NCI-H2171 treated with DMSO at 0.1 percent for 48 hours (cell line): ENCODE measurements around the gene TMEM59L.

ENCODE experiments used
- DNase-seq: peaks from one replicate; lab custom pipeline; 2025; lab: John Stamatoyannopoulos, UW

Gene TMEM59L

DNA sequence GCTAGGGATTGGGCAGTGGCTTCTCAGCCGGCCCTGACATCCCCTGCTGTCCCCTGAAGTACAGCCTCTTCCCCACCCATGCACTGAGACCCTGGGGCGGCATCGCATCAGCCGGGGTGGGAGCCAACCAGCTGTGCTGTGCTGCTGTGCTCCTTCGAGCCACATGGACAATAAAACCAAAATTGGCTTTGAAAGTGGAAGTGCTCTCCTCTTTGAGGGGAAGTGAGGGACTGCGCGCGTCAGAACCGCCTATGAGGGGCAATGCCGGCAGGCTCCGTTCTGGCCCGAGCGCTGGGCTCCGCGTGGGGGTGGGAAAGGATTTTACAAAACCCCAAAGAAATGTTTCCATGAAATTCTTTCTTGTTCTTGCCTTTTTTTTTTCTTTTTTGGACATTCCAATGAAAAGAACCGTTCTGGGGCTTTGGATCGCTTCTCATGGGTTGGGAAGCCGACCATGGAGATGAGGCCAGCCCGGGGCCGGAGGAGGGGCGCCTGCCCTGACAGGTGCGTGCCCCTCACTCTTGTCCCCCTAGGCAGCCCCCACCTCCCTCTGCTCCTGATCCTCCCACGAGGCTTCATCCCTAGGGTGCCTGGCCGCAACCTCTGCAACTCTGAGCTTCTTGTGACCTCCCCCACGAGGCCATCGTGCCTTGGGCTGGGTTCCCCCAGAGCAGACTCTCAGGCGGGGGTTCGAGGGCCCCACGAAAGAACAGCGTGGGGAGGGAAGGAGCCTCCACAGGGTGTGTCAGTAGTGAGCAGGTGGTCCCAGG, 46.8 kb downstream of the TMEM59L start:
- no peak for DNase-seq

DNA sequence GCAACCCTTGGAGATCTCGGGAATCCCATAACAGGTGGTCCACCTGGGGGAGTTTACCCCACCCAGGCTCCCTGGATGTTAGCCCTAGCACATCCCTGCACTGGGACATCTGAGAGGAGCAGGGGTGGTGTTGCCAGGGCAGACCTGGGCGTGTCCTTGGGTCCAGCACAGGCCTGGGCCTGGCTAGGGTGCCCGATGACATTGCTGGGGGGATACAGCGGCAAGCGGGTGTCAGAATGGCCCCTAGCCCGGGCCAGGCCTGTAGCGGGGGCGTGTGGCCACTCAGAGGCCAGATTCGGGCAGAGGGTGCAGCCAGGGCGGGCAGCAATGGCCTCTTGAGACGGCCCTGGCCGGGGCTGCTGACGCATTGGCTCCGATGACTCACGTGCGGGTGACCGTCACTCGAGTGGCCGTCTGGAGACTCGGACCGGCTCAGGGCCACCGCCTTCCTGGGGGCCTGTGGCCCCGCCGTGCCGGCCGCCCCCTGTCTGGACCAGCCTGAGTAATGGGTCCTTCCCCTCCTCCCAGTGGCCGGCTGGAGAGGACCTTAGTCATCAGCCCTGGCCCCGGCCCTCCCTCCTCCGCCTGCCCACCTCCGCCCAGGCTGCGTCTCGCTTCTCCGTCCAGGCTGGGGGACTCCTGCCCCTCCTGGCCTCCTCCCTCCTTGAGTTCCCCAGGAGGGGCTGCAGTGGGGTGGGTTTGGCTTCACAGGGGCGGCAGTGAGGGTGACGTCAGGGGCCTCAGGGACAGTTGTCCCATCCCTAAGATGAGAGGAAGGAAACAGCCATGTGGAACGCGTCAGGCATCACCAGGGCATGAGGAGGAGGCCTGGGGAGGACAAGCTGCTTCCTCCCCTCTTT, 47.6 kb downstream of the TMEM59L start:
- DNase-seq, result no peak

DNA sequence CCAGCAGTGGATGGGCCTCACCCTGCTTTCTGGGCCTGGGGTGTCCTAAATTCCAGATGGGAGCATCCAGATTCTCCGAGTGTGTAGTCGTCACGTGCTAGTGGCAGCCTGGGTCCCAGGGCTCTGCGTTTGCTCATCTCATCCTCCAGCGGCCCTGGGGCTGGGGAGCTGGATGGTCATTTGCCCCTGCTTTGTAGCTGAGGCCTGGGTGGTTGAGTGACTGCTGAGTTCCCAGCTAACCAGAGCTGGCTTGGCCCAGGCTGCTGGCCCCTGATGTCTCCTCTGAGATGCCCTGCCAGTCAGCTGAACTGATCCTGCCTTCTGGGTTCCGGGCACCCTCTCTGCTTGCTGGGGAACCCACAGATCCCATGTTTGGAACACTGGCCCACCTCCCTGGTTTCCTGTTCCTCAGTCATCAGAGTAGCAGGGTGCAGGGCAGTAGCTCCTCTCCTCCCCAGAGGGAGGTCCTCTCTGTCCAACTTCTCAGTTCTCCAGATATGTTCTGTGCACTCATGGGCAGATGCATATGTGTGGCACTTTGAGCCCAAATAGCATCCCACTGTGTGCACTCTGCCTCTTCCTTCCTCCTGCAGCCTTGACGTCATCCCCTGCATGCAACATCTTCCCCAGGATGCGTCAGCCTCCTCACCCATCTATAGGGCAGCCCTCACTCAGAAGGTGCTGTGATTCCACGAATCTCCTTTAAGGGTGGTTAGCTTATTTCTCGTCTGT, 48.4 kb downstream of the TMEM59L start:
- DNase-seq, result no peak

DNA sequence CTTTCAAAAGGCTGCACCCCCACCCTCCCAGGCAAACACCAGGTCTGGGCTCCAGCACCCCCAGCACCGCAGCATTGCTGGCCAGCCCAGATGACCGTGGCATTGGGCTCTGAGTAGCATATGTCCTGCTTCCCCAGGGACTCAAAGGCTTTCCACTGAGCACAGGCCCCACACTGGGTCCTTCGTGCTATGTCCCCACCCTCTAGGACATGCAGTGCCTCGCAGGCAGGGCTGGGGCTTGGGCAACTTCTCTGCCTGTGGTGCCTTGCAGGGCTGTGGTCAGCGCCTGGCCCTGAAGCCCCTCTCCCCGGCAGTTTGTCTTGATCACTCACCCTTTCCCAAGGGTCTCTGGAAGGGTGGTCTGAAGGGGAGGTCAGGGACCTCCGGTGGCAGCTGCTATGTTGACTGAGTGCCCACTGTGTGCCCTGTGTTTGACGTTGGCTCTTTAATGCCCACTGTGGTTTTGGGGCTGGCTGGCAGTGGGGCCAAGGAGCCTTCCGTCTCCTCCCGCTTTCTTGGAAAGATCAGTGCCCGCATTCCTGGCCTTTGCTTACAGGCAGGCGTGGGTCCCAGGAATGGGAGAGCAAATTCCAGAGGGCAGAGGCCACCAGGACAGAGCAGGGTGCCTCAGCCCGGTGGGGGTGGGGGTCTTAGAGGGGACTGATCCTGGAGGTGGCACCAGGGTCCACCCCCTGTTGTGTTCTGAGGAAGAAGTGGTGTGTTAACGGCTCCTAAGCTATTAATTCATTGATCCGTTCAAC, 50.5 kb downstream of the TMEM59L start:
- DNase-seq, result no peak

DNA sequence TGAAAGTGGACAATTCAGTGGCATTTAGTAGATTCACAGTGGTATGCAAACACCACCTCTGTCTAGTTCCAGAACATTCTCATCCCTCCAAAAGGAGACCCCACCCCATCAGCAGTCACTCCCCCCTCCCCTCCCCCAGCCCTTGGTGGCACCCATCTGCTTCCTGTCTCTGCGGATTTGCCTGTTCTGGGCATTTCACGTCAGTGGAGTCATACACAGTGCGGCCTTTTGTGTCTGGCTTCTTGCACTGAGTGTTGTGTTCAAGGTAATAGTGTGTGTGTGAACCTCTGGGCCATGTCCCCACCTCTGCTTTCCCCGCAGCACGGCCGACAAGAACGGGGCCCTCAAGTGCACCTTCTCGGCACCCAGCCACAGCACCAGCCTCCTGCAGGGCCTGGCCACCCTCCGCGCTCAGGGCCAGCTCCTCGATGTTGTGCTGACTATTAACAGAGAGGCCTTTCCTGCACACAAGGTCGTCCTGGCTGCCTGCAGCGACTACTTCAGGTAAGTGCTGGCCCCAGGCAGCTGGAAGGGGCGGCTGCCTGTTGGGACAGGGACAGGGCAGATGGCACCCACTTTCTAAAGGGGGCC, 51.4 kb downstream of the TMEM59L start:
- peak; percentile 66 for DNase-seq

DNA sequence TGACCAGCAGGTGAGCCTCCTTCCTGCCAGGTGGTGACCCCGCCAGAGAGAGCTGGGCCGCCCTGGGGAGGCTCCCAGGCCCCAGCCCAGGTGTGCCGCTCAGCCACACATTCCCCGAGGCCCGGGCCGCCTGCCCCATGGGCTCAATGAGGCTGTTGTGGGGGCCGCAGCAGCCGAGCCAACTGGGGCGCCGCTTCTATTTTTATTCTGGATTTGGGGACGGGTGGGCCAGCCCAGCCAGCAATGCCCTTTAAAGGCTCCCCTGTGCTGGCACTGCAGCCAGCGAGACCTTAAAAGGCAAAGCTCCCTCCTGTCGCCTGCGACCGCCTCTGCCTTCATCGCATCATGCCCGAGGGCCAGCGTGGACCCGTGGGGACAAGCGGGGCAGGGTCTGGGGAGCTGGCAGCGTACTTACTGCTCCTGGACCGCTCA, 53.1 kb downstream of the TMEM59L start:
- DNase-seq, result no peak

DNA sequence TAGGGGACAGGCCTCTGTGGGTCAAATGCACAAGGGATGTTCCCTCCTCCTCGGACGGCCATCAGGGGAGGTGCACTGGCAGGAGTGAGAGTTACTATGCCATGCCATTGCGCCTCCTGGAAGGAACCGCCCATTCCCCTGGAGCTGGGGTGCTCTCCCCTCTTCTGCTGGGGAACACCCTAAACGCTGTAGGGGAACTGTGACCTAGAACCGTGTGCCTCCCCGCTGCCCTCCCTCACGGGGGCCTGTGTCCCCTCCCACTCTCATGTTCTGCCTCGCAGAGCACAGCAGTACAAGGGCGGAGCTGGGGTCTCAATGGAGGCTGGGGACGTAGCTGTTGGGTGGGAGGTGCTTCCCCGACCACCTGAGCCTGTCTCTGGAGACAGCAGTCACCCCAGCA, 53.6 kb downstream of the TMEM59L start:
- no peak for DNase-seq

DNA sequence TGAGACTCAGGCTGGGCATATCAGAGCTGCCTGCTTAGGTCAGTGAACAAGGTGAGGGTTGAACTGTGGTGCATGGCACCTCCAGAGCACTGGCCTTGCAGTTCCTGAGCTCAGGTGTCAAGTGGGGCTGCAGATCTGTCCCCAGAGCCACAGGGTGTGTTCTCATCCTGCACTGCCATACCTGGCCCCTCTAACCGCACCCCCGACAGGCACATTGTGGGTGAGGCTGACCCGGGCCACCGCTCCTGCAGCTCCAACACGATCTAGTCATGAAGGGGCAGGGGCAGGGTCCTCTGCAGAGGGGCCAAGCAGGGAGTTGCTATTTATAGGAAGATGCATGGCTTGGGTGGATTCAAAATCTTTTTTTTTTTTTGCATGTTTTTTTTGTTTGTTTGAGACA, 54.1 kb downstream of the TMEM59L start:
- DNase-seq, result no peak

DNA sequence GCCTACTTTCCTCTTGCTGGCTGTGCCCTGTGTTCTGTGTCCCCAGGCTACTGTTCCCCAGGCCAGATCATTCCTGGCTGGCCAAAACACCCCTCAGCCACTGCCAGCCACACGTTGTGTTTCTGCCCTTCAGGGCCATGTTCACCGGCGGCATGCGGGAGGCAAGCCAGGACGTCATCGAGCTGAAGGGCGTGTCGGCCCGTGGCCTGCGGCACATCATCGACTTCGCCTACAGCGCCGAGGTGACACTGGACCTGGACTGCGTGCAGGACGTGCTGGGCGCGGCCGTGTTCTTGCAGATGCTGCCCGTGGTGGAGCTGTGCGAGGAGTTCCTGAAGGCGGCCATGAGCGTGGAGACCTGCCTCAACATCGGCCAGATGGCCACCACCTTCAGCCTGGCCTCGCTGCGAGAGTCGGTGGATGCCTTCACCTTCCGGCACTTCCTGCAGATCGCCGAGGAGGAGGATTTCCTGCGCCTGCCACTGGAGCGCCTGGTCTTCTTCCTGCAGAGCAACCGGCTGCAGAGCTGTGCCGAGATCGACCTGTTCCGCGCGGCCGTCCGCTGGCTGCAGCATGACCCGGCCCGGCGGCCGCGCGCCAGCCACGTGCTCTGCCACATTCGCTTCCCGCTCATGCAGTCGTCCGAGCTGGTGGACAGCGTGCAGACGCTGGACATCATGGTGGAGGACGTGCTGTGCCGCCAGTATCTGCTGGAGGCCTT, 55.0 kb downstream of the TMEM59L start:
- no peak for DNase-seq

DNA sequence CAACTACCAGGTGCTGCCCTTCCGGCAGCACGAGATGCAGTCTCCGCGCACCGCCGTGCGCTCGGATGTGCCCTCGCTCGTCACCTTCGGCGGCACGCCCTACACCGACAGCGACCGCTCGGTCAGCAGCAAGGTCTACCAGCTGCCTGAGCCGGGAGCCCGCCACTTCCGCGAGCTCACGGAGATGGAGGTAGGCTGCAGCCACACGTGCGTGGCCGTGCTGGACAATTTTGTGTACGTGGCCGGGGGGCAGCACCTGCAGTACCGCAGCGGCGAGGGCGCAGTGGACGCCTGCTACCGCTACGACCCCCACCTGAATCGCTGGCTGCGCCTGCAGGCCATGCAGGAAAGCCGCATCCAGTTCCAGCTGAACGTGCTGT, 55.6 kb downstream of the TMEM59L start:
- DNase-seq, result no peak

DNA sequence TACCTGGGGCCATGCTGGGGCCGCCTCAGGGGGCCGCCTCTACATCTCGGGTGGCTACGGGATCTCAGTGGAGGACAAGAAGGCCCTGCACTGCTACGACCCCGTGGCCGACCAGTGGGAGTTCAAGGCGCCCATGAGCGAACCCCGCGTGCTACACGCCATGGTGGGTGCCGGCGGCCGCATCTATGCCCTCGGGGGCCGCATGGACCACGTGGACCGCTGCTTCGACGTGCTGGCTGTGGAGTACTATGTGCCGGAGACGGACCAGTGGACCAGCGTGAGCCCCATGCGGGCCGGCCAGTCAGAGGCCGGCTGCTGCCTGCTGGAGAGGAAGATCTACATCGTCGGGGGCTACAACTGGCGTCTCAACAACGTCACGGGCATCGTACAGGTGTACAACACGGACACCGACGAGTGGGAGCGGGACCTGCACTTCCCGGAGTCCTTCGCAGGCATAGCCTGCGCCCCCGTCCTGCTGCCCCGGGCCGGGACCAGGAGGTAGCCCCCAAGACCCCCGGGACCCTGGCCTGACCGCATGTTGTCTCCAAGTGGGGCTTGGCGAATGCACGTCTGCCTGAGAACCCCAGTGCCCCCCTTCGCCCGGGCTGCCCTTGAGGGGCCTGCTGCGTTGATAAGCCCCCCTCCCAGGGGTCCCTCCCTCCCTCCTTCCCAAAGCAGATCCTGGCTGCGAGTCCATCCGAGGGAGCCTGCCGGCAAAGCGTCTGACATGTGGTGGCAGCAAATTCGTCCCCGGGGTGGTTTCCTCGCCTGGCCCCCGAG, 56.3 kb downstream of the TMEM59L start:
- DNase-seq, result no peak

DNA sequence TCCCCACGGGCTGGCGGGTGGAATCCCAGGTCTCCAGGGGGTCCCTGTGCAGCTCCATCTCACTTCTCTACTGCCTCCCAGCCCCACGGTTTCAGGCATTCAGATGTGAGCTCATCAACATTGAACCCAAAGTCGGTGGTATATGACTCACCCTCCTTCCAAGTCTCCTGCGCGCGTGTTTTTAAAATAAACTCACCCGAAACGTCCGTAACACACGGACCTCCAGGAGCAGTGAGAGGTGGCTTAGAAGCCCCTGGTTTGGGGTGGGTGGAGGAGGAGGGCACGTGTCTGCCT, 56.8 kb downstream of the TMEM59L start:
- no peak for DNase-seq

DNA sequence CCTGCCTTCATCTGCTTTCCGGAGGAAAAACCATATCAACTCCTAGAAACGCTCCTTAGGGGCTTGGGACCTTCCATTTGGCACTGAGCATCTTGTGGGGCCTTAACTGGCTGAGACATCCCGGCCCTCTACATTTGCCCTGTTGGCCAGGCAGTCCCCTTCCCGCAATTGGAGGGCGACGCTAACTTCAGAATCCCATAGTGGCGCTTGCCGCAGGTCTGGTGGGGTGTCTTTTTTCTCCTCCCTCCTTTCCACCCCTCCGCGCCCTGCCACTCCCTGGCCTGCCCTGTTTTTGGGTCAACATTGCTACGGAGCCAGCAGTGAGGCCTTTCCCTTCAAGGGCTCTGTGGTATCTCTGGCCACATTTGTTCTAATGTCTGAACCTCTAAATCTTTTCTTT, 57.2 kb downstream of the TMEM59L start:
- DNase-seq, result no peak

DNA sequence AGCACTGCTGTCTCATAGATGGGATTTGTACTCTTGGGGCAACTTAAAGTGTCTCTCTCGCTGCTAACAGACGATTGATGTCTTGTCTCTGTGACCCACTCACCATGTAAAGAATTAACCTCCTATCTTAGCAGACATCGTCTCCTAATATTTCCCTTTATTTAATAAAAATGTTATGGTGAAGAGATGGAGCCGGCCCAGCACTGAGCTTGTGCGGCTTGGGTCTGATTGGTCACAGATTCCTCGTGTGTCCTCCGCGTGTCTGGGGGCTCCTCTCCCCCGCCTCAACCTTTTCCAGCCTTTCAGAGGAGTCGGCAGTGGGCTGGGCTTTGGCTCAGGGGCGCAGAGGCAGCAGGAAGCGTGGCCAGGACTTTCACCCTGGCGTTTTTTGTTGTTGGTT, 57.6 kb downstream of the TMEM59L start:
- no peak for DNase-seq
